Stomach smooth muscle (tissue), 2 donors: ENCODE data around the gene ARL3.

ENCODE experiments used
- H3K27ac ChIP-seq: one replicate; pipeline ENCODE4 v1.7.0; 2013; ENCODE audit warnings: mild to moderate bottlenecking, low read length, inconsistent platforms
- H3K27me3 ChIP-seq, 2 donors: one replicate each; pipeline ENCODE4 v1.7.0; 2013; ENCODE audit warnings: low read length in 2 of 2; ENCODE audit not compliant: insufficient read depth in 2 of 2, control insufficient read depth in 1 of 2
- H3K36me3 ChIP-seq, 2 donors: one replicate each; pipeline ENCODE4 v1.7.0; 2013; ENCODE audit warnings: low read length in 2 of 2; ENCODE audit not compliant: control insufficient read depth in 2 of 2, insufficient read depth in 2 of 2
- H3K4me1 ChIP-seq: one replicate; pipeline ENCODE4 v1.7.0; 2013; ENCODE audit warnings: low read length; ENCODE audit not compliant: control insufficient read depth, insufficient read depth
- H3K4me3 ChIP-seq, 2 donors: one replicate each; pipeline ENCODE4 v1.7.0; 2013; ENCODE audit warnings: low read length in 2 of 2
- H3K9ac ChIP-seq, 2 donors: one replicate each; pipeline ENCODE4 v1.7.0; 2013; ENCODE audit warnings: low read length in 2 of 2, mild to moderate bottlenecking in 1 of 2
- H3K9me3 ChIP-seq, 2 donors: one replicate each; pipeline ENCODE4 v1.7.0; 2013; ENCODE audit warnings: low read length in 2 of 2; ENCODE audit not compliant: control insufficient read depth in 2 of 2
- donor health status: healthy.
- donor health status: Pancreatic carcinoma.

The ARL3 gene

GRCh38 chr10:102678842-102679289 is 35.3 kb downstream of the ARL3 start:
- peaks cover 3 to 4% of the 10 kb centered on the region in 2 donors for H3K36me3 ChIP-seq
- peaks cover 24% of the 10 kb centered on the region for H3K4me1 ChIP-seq
- no peaks in the 10 kb centered on the region for H3K27me3 ChIP-seq
- H3K4me3 ChIP-seq = no peak overlapping the region
- H3K9me3 ChIP-seq = no peaks in the 10 kb centered on the region
- no peak overlapping the region for H3K9ac ChIP-seq
- H3K27ac ChIP-seq = no peak overlapping the region

- H3K27ac ChIP-seq = no peak overlapping the region
- H3K36me3 ChIP-seq = no peaks in the 10 kb centered on the region
- no peak overlapping the region for H3K9ac ChIP-seq
- no peaks in the 10 kb centered on the region for H3K27me3 ChIP-seq
- no peak overlapping the region for H3K4me3 ChIP-seq
- H3K4me1 ChIP-seq = peaks cover 31% of the 10 kb centered on the region
- H3K9me3 ChIP-seq = no peaks in the 10 kb centered on the region
These were observed 36.2 kb downstream of the ARL3 start for GRCh38 chr10:102678068-102678400.

- H3K4me3 ChIP-seq = no peak overlapping the region
- H3K9ac ChIP-seq = peak overlapping the region in 1 of 2 donors; percentile 21
- H3K27me3 ChIP-seq = no peaks in the 10 kb centered on the region
- H3K27ac ChIP-seq = no peak overlapping the region
- H3K4me1 ChIP-seq = peaks cover 31% of the 10 kb centered on the region
- H3K9me3 ChIP-seq = no peaks in the 10 kb centered on the region
- no peaks in the 10 kb centered on the region for H3K36me3 ChIP-seq
These were observed 36.7 kb downstream of the ARL3 start for GRCh38 chr10:102677331-102678067.

DNA sequence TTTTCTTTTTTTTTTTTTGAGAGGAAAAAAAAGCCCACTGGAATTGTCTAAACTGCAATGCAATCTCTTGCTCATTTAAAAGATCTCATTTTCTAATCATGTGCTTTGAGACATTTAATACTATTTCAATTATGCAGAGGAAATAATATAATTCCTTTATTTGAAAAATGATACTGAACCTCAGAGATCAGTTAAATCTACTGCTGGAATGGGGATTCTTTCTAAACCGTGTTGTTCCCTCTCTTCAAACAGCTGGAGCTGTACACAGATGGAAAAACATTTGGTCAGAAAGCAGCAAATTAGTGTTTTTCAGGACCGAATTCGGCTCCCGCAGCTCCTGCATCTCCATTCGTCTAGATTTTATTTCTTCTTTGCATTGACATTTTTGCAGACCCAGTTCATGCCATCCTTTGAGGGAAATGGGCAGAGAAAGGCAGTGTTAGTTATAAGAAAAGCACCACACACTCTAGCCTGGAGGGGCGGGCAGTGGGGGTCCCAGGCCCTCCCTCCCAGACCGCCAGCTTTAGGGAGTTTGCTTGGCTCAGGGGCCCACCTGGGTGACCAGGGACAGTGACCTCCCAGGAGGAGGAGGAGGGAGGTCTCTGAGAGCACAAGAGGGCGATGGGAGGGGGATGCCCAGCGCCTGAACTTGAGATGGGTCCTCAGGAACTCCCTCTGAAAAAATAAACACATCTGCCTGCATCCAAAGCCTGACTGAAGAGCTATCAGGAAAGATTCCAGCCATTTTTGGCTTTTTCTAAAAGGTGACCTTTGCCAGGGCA is 37.5 kb downstream of the ARL3 start:
- Histone ChIP-seq H3K4me3 (no peak overlapping the region), H3K9ac (no peak overlapping the region), H3K9me3 (no peaks in the 10 kb centered on the region), H3K27ac (peak overlapping the region; percentile 18), H3K27me3 (no peaks in the 10 kb centered on the region), H3K36me3 (no peaks in the 10 kb centered on the region), H3K4me1 (peaks cover 31% of the 10 kb centered on the region)

- Histone ChIP-seq H3K27ac (peak overlapping the region; percentile 41), H3K9me3 (no peaks in the 10 kb centered on the region), H3K9ac (no peak overlapping the region), H3K27me3 (no peaks in the 10 kb centered on the region), H3K4me1 (peaks cover 31% of the 10 kb centered on the region), H3K4me3 (peak overlapping the region in 1 of 2 donors; percentile 22), H3K36me3 (no peaks in the 10 kb centered on the region)
These were observed 38.3 kb downstream of the ARL3 start for GRCh38 chr10:102675666-102676533.

DNA sequence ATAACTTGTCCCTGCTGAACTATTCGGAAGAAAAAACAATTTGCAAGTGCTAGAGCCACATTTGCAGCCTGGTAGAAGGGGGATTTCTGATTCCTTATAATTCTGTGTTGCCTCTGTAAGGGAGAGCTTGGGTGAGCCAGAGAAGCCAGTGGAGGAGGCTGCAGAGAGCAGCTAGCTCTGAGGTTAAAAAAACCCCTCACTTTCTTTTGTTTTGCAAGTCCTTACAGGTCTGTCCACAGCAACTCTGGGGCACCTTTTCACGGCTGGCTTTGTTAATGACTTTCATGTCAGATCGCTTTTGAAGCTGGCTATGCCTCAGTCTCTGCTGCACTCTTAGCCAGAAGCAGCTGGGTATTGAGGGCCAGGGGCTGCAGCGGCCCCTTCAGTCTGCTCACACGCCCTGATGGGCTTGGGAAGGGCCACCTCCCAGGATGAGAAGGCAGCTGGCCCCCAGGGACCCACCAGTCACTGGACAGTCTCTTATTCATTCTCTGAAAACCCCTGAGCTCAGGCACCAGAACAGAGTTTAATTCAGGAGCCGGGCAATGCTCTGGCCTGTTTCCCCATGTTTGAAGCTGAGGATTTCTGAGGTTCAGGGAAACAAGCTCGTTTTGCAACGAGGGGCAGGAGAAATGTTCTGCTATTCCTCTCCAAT is 39.1 kb downstream of the ARL3 start:
- Histone ChIP-seq H3K4me3 (peak overlapping the region in 1 of 2 donors; percentile 66), H3K4me1 (peaks cover 31% of the 10 kb centered on the region), H3K9ac (peak overlapping the region in 1 of 2 donors; percentile 47)

GRCh38 chr10:102674566-102674965 is 39.6 kb downstream of the ARL3 start:
- Histone ChIP-seq H3K27me3 (no peaks in the 10 kb centered on the region), H3K9ac (peak overlapping the region; percentile 13 to 66), H3K4me1 (peaks cover 31% of the 10 kb centered on the region), H3K4me3 (peak overlapping the region; percentile 50 to 66), H3K9me3 (no peaks in the 10 kb centered on the region), H3K36me3 (no peaks in the 10 kb centered on the region), H3K27ac (peak overlapping the region; percentile 41)

More for the DNA sequence above, 39.1 kb downstream of the ARL3 start:
- Histone ChIP-seq H3K9me3 (no peaks in the 10 kb centered on the region), H3K27me3 (no peaks in the 10 kb centered on the region), H3K27ac (peak overlapping the region; percentile 41), H3K36me3 (no peaks in the 10 kb centered on the region)

DNA sequence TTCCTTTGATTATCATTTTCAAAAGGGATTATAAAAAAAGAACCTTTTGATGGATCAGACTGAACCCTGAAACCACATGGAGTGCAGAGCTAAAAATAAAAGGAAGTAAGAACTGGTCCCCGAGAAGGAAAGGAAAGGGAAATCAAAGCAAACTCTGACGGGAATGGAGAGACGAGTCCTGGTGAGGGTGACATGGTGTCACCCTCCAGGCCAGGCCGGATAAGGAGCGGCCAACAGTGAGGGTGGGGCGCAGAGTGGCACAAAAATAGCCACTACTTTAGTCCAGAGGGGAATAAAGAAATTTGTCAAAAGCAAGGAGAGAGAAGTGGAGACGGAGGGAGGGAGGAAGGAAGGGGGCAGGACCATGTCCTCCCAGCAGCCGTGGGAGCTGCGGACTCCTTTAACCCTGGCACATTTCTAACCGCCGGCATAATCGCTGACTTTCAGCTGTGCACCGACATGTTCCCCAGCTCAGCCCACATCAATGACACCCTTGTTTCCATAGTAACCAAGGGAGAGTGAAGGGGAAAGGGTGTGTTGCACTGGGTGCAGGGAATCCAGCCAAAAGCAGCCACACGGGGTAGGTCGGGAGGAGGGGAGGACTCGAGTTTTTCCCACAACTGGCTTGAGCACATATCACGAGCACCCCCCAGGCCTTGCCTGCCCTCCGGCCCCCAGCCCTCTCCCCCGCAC is 40.2 kb downstream of the ARL3 start:
- Histone ChIP-seq H3K4me1 (peaks cover 33% of the 10 kb centered on the region), H3K4me3 (peak overlapping the region; percentile 50 to 66), H3K9me3 (no peaks in the 10 kb centered on the region), H3K36me3 (no peaks in the 10 kb centered on the region), H3K27me3 (no peaks in the 10 kb centered on the region), H3K9ac (peak overlapping the region; percentile 55 to 66), H3K27ac (peak overlapping the region; percentile 50)

- Histone ChIP-seq H3K9me3 (no peaks in the 10 kb centered on the region), H3K27ac (peak overlapping the region; percentile 50), H3K4me1 (peaks cover 36% of the 10 kb centered on the region), H3K4me3 (peak overlapping the region in 1 of 2 donors; percentile 66), H3K36me3 (no peaks in the 10 kb centered on the region), H3K27me3 (no peaks in the 10 kb centered on the region), H3K9ac (peak overlapping the region in 1 of 2 donors; percentile 66)
These were observed 40.9 kb downstream of the ARL3 start for GRCh38 chr10:102673236-102673818.
